IMR-90 (cell line): ENCODE measurements around the gene OSTN. TPM values are rescaled to one million over a fixed set of nuclear protein-coding genes. Genes with fewer than 3 reads are reported as not detected.

Experiments
- ATAC-seq: fragments of 200-7000 bp; cut with Tn5 transposase; 2 replicates; pipeline ENCODE4 v1.9.1; 2020; ENCODE audit warnings: low read depth, mild to moderate bottlenecking, moderate library complexity
- BruUV-seq: library from RNA; stranded (reverse); fragments of 400-500 nt; replicated peaks from 2 replicates; lab custom pipeline; 2021; lab: Mats Ljungman, UMichigan
- CTCF ChIA-PET: fragments of 300-600 bp; formaldehyde crosslinking; extraction: SDS; loops from one replicate; lab custom pipeline; 2021; ENCODE audit warnings: antibody characterized with exemption; lab: Yijun Ruan, JAX
- POLR2A ChIA-PET: fragments of 300-600 bp; sonication (Branson Sonifier 250); formaldehyde crosslinking; loops from one replicate; lab custom pipeline; 2022; ENCODE audit warnings: antibody characterized with exemption; ENCODE audit not compliant: unreplicated experiment; lab: Charles Lee
- DNase-seq: peaks from one replicate; pipeline ENCODE4 v3.0.0; 2013
- H2AFZ ChIP-seq: replicated peaks from 2 replicates; pipeline ENCODE3; 2013; ENCODE audit warnings: low read length, mild to moderate bottlenecking; ENCODE audit not compliant: poor library complexity
- H2AK5ac ChIP-seq: 2 replicates; pipeline ENCODE4 v1.6.1; 2013; ENCODE audit warnings: low read depth, low read length, inconsistent platforms
- H2AK9ac ChIP-seq: replicated peaks from 2 replicates; pipeline ENCODE3; 2013; ENCODE audit warnings: mild to moderate bottlenecking, low read depth, low read length, moderate library complexity; ENCODE audit not compliant: poor library complexity
- H2BK120ac ChIP-seq: 2 replicates; pipeline ENCODE4 v1.6.1; 2013; ENCODE audit warnings: low read depth, low read length, inconsistent platforms
- H2BK15ac ChIP-seq: 3 replicates; pipeline ENCODE4 v1.6.1; 2013; ENCODE audit warnings: low read depth, low read length, inconsistent platforms
- H2BK20ac ChIP-seq: 2 replicates; pipeline ENCODE4 v1.6.1; 2013; ENCODE audit warnings: low read depth, mild to moderate bottlenecking, inconsistent platforms, low read length, moderate library complexity
- H2BK5ac ChIP-seq: 2 replicates; pipeline ENCODE4 v1.6.1; 2013; ENCODE audit warnings: mild to moderate bottlenecking, low read depth, low read length, inconsistent platforms; ENCODE audit not compliant: poor library complexity, severe bottlenecking
- H3K14ac ChIP-seq: replicated peaks from 2 replicates; pipeline ENCODE4 v1.6.1; 2013; ENCODE audit warnings: low read depth, low read length, inconsistent platforms
- H3K18ac ChIP-seq: 2 replicates; pipeline ENCODE4 v1.6.1; 2013; ENCODE audit warnings: low read depth, low read length, control low read depth
- H3K23ac ChIP-seq: 2 replicates; pipeline ENCODE4 v1.6.1; 2013; ENCODE audit warnings: low read depth, low read length, inconsistent platforms
- H3K27ac ChIP-seq: 2 replicates; pipeline ENCODE4 v1.5.1; 2013; ENCODE audit warnings: mild to moderate bottlenecking, control low read depth, low read length; ENCODE audit not compliant: insufficient read depth
- H3K27me3 ChIP-seq: 2 replicates; pipeline ENCODE4 v1.6.1; 2013; ENCODE audit warnings: low read length; ENCODE audit not compliant: control insufficient read depth, insufficient read depth
- H3K36me3 ChIP-seq: 2 replicates; pipeline ENCODE4 v1.6.1; 2013; ENCODE audit warnings: low read length, mixed read lengths; ENCODE audit not compliant: control insufficient read depth, insufficient read depth
- H3K4ac ChIP-seq: 2 replicates; pipeline ENCODE4 v1.6.1; 2013; ENCODE audit warnings: low read depth, low read length, inconsistent platforms
- H3K4me1 ChIP-seq: 2 replicates; pipeline ENCODE4 v1.6.1; 2013; ENCODE audit warnings: low read length, mixed read lengths; ENCODE audit not compliant: control insufficient read depth, insufficient read depth
- H3K4me2 ChIP-seq: 2 replicates; pipeline ENCODE4 v1.6.1; 2013; ENCODE audit warnings: low read depth, mild to moderate bottlenecking, control low read depth, low read length, moderate library complexity
- H3K4me3 ChIP-seq: 2 replicates; pipeline ENCODE4 v1.5.1; 2013; ENCODE audit warnings: low read depth, mild to moderate bottlenecking, control low read depth, low read length, moderate library complexity; ENCODE audit not compliant: insufficient read depth
- H3K56ac ChIP-seq: 2 replicates; pipeline ENCODE4 v1.6.1; 2013; ENCODE audit warnings: low read length, inconsistent platforms; ENCODE audit not compliant: insufficient read depth; ENCODE audit errors: extremely low read depth
- H3K79me1 ChIP-seq, 2 experiments: 2 replicates each; pipeline ENCODE4 v1.6.1; 2013; ENCODE audit warnings: low read length in 2 of 2, inconsistent platforms in 1 of 2, low read depth in 1 of 2
- H3K9ac ChIP-seq: 2 replicates; pipeline ENCODE4 v1.6.1; 2013; ENCODE audit warnings: low read depth, low read length, control low read depth
- H3K9me1 ChIP-seq: 2 replicates; pipeline ENCODE4 v1.6.1; 2013; ENCODE audit warnings: low read length, inconsistent platforms; ENCODE audit not compliant: insufficient read depth
- H3K9me3 ChIP-seq: 2 replicates; pipeline ENCODE4 v1.6.1; 2013; ENCODE audit warnings: low read length; ENCODE audit not compliant: control insufficient read depth, insufficient read depth
- H4K20me1 ChIP-seq: 2 replicates; pipeline ENCODE4 v1.6.1; 2013; ENCODE audit warnings: low read length, inconsistent platforms; ENCODE audit not compliant: insufficient read depth
- H4K5ac ChIP-seq: 2 replicates; pipeline ENCODE4 v1.6.1; 2013; ENCODE audit warnings: mild to moderate bottlenecking, low read depth, low read length, control low read depth
- H4K8ac ChIP-seq, 2 experiments: 2 replicates each; pipeline ENCODE4 v1.6.1; 2013; ENCODE audit warnings: low read depth in 2 of 2, low read length in 2 of 2, control low read depth in 1 of 2, inconsistent platforms in 1 of 2
- H4K91ac ChIP-seq: 2 replicates; pipeline ENCODE4 v1.6.1; 2013; ENCODE audit warnings: low read depth, low read length, inconsistent platforms; ENCODE audit not compliant: insufficient read depth
- BHLHE40 ChIP-seq: fragments of 150-350 bp; IDR thresholded peaks from 2 replicates; pipeline ENCODE4 v1.6.1; 2016; ENCODE audit warnings: mild to moderate bottlenecking, low read depth, low read length
- CEBPB ChIP-seq: IDR thresholded peaks from 2 replicates; pipeline ENCODE4 v1.6.1; 2012; ENCODE audit warnings: low read depth, low read length, improper control_type of control experiment
- CHD1 ChIP-seq: IDR thresholded peaks from 2 replicates; pipeline ENCODE4 v1.6.1; 2012; ENCODE audit warnings: low read depth, low read length, improper control_type of control experiment
- CTCF ChIP-seq: conservative IDR thresholded peaks from 2 replicates; pipeline ENCODE4 v1.5.1; 2012; ENCODE audit warnings: mild to moderate bottlenecking, low read depth, low read length, improper control_type of control experiment
- FOS ChIP-seq: fragments of 150-350 bp; IDR thresholded peaks from 2 replicates; pipeline ENCODE4 v1.6.1; 2016; ENCODE audit warnings: low read depth, low read length
- MAZ ChIP-seq: IDR thresholded peaks from 2 replicates; pipeline ENCODE4 v1.6.1; 2012; ENCODE audit warnings: low read depth, mild to moderate bottlenecking, low read length, improper control_type of control experiment, moderate library complexity, borderline replicate concordance
- MXI1 ChIP-seq: IDR thresholded peaks from 2 replicates; pipeline ENCODE4 v1.6.1; 2012; ENCODE audit warnings: low read depth, mild to moderate bottlenecking, low read length, moderate library complexity, borderline replicate concordance
- NFE2L2 ChIP-seq: fragments of 150-350 bp; IDR thresholded peaks from 2 replicates; pipeline ENCODE4 v1.6.1; 2016; ENCODE audit warnings: low read depth, mild to moderate bottlenecking, low read length
- POLR2A ChIP-seq: IDR thresholded peaks from 2 replicates; pipeline ENCODE4 v1.6.1; 2012; ENCODE audit warnings: mild to moderate bottlenecking, low read depth, low read length
- RAD21 ChIP-seq: IDR thresholded peaks from 2 replicates; pipeline ENCODE4 v1.6.1; 2012; ENCODE audit warnings: low read length, improper control_type of control experiment
- RCOR1 ChIP-seq: IDR thresholded peaks from 2 replicates; pipeline ENCODE4 v1.6.1; 2012; ENCODE audit warnings: mild to moderate bottlenecking, low read length, improper control_type of control experiment; ENCODE audit not compliant: insufficient replicate concordance
- RFX5 ChIP-seq: IDR thresholded peaks from 2 replicates; pipeline ENCODE4 v1.8.0; 2012; ENCODE audit warnings: low read depth, mild to moderate bottlenecking, low read length, moderate library complexity
- SMC3 ChIP-seq: fragments of 150-350 bp; IDR thresholded peaks from 2 replicates; pipeline ENCODE4 v1.6.1; 2016; ENCODE audit warnings: low read depth, mild to moderate bottlenecking, antibody characterized with exemption, low read length, moderate library complexity
- WGBS, 2 experiments: methylation state at CpG; one replicate each; pipeline versions ENCODE4 v1.1.5 to v1.1.7; 2013; ENCODE audit warnings: missing lambda C conversion rate in 2 of 2; ENCODE audit not compliant: insufficient read length in 1 of 2; ENCODE audit errors: extremely low coverage in 2 of 2; 5-methylcytosine and 5-hydroxymethylcytosine counted together
- dilution Hi-C: fragments of 300-500 bp; cut with HindIII; formaldehyde crosslinking; loops from one replicate; pipeline ENCODE4 v1.14.3; 2018; ENCODE audit warnings: low sequenced_read_pairs; ENCODE audit not compliant: unreplicated experiment
- in situ Hi-C: fragments of 300-500 bp; cut with MboI; formaldehyde crosslinking; loops from 3 replicates; pipeline ENCODE4 v1.14.3; 2019; ENCODE audit warnings: low sequenced_read_pairs, inconsistent platforms, mixed read lengths
- intact Hi-C: fragments of 100-400 bp; cut with micrococcal nuclease; formaldehyde crosslinking; loops from 2 replicates; pipeline ENCODE4 v1.10.0; 2022
- polyA plus RNA-seq, 3 experiments: library from polyadenylated mRNA; depleted of rRNA; stranded (reverse); fragments of >200 nt; gene quantifications; 2 replicates each; pipeline ENCODE4 v1.2.3, GENCODE V29; 2012; ENCODE audit warnings: low replicate concordance in 1 of 3
- total RNA-seq: library from RNA; depleted of rRNA; stranded (reverse); fragments of >200 nt; gene quantifications from 2 replicates; pipeline ENCODE4 v1.2.3, GENCODE V29; 2012
- TF ChIP-seq, protein P1 (sequence below): fragments of 150-350 bp; IDR thresholded peaks from 2 replicates; pipeline ENCODE4 v1.6.1; 2017; ENCODE audit warnings: mild to moderate bottlenecking, antibody characterized with exemption, low read length, low read depth
- TF ChIP-seq, protein P2 (sequence below): fragments of 150-350 bp; IDR thresholded peaks from 2 replicates; pipeline ENCODE4 v1.6.1; 2016; ENCODE audit warnings: low read depth, mild to moderate bottlenecking, low read length, moderate library complexity, borderline replicate concordance

The OSTN gene
- total and polyA plus RNA-seq, 2 of the 4 experiments (the other 2 are of a cell fraction), result not detected

DNA sequence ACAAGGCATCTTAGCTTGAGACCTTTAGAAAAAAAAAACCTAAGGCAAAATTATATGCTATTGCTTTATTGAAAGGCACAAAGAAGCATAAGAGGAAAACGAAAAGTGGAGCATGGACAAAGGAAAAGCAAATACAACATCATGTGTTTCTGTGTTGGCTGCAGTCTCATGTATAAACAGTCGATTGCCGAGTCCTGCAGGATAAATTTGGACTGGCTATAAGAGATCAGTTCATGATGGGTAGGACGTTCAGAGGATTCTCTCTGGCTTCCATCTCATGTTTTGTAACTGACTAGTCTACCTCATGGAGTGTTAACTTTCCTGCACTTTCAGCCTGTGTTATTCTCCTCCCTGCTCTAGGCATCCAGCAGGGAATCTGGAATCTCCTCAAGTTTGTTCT lies 108.3 kb downstream of the OSTN start:
- H3K9me3 ChIP-seq, result no peaks in the 10 kb centered on the region
- intact Hi-C loops (no loop called here), in situ Hi-C loops (no loop called here), dilution Hi-C loops (no loop called here)
- H4K8ac ChIP-seq, result no peak overlapping the region
- H3K27ac ChIP-seq, result no peak overlapping the region
- H2BK5ac ChIP-seq, result no peak overlapping the region
- H4K5ac ChIP-seq, result no peak overlapping the region
- no peak overlapping the region for H3K4me3 ChIP-seq
- H3K14ac ChIP-seq, result no peak overlapping the region
- H4K20me1 ChIP-seq, result no peaks in the 10 kb centered on the region
- no peak overlapping the region for H2AFZ ChIP-seq
- ChIA-PET POLR2A (no interaction called here), CTCF (interaction anchor here (1.1 kb wide), 1 partner anchor 11 kb away, joined by 3 read pairs; no protein-coding TSS in a partner anchor)
- WGBS, 2 experiments, result no CpG with 5 or more reads among the region's 4 CpGs
- H3K4ac ChIP-seq, result no peak overlapping the region
- no peaks in the 10 kb centered on the region for H3K27me3 ChIP-seq
- no peak for DNase-seq
- no peaks in the 10 kb centered on the region for H3K36me3 ChIP-seq
- no peaks in the 10 kb centered on the region for H3K9me1 ChIP-seq
- H3K18ac ChIP-seq, result no peak overlapping the region
- H3K79me1 ChIP-seq, result no peaks in the 10 kb centered on the region
- H4K91ac ChIP-seq, result no peak overlapping the region
- H3K23ac ChIP-seq, result no peak overlapping the region
- H3K9ac ChIP-seq, result no peak overlapping the region
- H2AK9ac ChIP-seq, result no peak overlapping the region
- H3K56ac ChIP-seq, result no peak overlapping the region
- no peak overlapping the region for H3K4me2 ChIP-seq
- no peaks in the 10 kb centered on the region for H3K4me1 ChIP-seq
- H2AK5ac ChIP-seq, result no peak overlapping the region
- H2BK15ac ChIP-seq, result no peak overlapping the region
- H2BK120ac ChIP-seq, result no peak overlapping the region
- ATAC-seq, result no peak
- BruUV-seq, result no TSS peak
- TF ChIP-seq POLR2A, result no peak
- TF ChIP-seq, protein P1, sequence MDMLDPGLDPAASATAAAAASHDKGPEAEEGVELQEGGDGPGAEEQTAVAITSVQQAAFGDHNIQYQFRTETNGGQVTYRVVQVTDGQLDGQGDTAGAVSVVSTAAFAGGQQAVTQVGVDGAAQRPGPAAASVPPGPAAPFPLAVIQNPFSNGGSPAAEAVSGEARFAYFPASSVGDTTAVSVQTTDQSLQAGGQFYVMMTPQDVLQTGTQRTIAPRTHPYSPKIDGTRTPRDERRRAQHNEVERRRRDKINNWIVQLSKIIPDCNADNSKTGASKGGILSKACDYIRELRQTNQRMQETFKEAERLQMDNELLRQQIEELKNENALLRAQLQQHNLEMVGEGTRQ, result no peak
- no peak for TF ChIP-seq BHLHE40
- no peak for TF ChIP-seq RCOR1
- no peak for TF ChIP-seq CHD1
- TF ChIP-seq MAZ, result no peak
- no peak for TF ChIP-seq FOS
- TF ChIP-seq, protein P2, sequence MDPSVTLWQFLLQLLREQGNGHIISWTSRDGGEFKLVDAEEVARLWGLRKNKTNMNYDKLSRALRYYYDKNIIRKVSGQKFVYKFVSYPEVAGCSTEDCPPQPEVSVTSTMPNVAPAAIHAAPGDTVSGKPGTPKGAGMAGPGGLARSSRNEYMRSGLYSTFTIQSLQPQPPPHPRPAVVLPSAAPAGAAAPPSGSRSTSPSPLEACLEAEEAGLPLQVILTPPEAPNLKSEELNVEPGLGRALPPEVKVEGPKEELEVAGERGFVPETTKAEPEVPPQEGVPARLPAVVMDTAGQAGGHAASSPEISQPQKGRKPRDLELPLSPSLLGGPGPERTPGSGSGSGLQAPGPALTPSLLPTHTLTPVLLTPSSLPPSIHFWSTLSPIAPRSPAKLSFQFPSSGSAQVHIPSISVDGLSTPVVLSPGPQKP, result no peak
- TF ChIP-seq CEBPB, result no peak
- no peak for TF ChIP-seq SMC3
- no peak for TF ChIP-seq MXI1
- no peak for TF ChIP-seq RAD21
- TF ChIP-seq RFX5, result no peak
- no peak for TF ChIP-seq NFE2L2
- no peak for TF ChIP-seq CTCF
- no peak overlapping the region for H2BK20ac ChIP-seq
